Measurements from ENCODE around the gene METTL6.
"Not testable (repeated sequence)": the region's sequence is repeated elsewhere in the genome, so short reads cannot be mapped to it uniquely, and the experiment has no call there.

Gene METTL6, protein sequence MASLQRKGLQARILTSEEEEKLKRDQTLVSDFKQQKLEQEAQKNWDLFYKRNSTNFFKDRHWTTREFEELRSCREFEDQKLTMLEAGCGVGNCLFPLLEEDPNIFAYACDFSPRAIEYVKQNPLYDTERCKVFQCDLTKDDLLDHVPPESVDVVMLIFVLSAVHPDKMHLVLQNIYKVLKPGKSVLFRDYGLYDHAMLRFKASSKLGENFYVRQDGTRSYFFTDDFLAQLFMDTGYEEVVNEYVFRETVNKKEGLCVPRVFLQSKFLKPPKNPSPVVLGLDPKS

DNA sequence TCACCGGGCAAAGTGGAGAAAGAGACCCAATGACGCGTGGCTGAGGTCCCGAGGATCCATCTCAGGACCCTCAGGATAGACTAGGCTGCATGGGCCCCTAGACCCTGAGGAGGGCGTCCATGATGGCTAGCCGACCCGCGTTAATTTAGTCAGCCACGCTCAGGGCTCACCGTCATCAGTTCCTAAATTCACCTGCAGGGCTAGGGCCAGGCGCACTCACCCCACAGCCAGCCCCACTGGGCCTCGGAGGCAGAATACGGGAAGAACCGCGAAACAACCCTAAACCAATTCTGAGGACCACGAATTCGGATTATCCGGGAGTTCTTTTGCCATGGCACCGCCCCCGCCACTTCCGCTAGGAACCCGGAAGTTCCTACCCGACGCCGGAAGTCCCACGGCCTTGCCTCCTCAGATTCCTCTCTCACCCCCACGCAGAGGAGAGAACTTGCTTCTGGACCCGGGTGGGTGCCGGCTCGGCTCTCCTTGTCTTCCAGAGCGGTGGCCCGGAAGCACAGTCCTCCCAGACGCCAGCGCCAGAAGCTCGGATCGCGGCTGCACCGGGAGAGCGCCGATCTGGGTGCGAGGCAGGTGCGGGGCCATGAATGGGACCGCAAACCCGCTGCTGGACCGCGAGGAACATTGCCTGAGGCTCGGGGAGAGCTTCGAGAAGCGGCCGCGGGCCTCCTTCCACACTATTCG lies at the start of gene METTL6, which contains the start of gene EAF1:
Gene METTL6 (minus strand): TSS at position 363 of the 699 bp plus-strand sequence. CDS start 1,033 bp downstream, outside the sequence.
Gene EAF1 (plus strand): TSS at position 417 of the 699 bp plus-strand sequence. CDS start 182 bp downstream, at position 599.
- peak; percentile 72 to 75 for DNase-seq (ENCODE audit: low read depth in 2 of 2)

GRCh38 chr3:15476378-15476777 lies 49.0 kb upstream of the METTL6 start:
- DNase-seq (ENCODE audit: low read depth in 2 of 2), result no peak

DNA sequence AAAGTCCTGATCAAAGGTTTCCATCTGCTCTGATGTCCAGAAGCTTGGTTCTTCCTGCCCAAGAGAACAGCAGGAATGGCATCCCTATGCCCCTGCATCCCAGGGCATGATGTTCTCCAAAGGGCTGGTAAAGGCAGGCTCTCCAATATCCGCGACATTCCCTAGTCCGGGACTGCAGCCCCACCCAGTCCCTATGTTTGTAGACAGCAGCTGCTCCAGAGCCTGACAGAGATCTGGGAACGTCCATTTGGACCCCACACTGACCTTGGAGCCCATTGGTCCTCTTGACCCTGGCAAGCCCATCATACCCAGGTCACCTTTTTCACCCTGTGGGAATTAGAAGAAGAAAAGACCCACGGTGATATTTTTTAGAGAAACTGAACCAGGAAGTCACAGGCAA lies 47.8 kb upstream of the METTL6 start:
- no peak for DNase-seq (ENCODE audit: low read depth in 2 of 2)

DNA sequence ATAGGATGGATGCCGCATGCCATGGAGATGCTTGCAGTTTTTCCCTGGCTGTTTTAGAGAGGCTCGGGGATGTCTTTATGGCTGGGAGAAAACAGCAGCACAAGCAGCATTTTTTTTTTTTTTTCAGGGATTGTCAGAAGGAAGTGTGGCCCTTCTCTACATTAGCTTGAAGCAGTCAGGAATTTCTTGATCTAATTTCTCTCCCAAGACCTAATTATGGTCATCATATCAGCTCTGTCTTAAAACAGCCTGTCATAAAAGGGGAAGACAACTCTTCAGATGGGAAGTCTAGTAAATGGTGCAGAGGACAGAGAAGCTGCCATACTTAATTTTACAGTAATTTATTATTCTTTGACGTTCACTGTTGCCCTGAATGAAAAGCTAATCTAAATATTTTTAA lies 44.5 kb upstream of the METTL6 start:
- DNase-seq (ENCODE audit: low read depth in 2 of 2), result no peak

DNA sequence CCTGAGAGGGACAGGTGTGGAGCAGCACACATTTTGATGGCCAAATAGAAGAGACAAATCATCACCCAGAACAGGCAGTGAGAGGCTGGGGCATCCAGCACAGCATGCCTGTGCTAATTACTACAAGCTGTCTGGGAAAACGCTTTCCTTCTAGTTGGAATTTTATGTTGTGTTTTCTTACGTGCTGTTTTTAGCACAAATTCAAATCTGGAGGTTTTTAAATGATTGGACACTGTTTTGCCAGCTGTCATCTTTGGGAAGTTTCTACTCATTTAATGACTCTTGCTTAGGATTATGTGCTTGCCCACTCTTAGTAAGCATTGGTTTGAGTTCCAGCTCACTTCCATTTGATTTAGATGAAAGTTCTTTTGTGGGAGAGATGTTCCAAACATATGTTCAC lies 43.5 kb upstream of the METTL6 start:
- no peak for DNase-seq (ENCODE audit: low read depth in 2 of 2)

- no peak for DNase-seq (ENCODE audit: low read depth in 2 of 2)
Measured at GRCh38 chr3:15470261-15470660, 42.9 kb upstream of the METTL6 start.

DNA sequence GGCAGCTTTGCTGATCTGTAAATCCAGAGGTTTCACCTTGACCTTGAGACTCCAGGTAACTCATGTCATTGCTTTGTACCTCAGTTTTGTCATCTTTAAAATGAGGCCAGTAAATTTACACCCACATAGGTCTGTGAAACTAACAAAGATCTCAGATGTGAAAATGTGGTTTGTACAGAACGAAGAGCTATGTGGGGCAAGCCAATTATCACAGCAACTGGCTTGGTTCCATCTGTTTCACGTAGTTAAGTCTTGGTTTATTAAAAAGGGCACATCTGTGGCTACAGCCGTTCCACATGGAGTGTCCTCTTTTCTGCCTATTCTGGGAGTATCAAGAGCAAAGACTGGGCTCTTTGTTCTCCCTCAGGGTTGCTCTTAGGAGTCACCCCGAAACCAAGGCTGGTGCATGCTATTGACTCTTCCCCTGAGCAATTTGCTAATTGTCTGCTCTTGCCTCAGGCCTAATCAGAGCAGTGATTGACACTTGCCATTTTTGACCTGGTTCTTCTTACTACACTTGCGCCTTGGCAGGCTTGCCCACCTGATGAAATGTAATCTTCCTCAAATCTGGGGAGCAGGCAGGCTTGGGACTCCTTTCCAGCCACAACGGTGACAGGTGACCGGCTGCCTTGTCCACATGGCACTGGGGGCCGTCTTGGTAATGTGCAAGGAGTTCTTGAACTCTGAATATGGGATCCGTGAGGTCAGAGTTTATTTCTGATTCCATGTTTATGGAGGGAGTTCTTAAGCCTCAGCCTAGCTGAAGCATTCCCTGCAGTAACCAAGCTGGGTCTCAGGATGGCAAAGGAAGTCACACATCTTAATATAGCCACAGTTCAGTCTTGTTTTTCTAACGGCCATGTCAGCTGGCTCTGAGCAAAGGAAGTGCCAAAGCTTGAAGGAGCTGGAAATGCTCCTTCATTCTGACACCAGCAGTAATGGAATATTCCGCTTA lies 40.2 kb upstream of the METTL6 start:
- no peak for DNase-seq (ENCODE audit: low read depth in 2 of 2)

DNA sequence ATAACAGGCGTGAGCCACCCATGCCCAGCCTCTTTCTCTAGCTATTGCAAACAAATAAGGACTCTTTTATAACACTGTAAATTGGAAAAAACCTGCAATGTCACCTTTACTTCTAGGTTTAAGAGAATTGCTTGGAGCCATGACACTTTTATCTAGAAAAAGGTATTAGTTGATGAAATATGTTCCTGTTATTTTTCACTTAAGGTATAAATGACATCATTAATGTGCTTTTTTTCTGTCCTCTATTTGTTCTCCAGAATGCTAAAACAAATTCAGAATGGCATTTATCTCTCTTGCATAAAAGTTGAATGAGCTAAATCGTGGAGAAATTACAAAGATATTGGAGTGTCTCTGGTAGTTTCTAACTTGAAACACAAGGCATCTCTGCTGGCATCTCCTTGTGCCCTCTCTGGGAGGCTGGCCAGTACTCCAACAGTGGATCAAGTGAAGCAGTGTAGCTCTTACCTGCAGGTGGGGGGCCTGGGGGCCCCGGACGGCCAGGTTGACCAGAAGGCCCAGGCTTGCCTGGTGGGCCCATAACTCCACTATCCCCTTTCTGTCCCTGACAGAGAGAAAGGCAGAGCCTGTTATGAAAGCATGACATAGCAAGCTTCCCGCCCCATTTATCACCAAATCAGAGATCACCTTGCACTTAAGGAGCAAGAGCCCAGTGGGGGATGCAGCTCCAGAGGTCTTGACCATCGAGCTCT lies 38.7 kb upstream of the METTL6 start:
- DNase-seq (ENCODE audit: low read depth in 2 of 2), result no peak

GRCh38 chr3:15462451-15462850 lies 35.1 kb upstream of the METTL6 start:
- DNase-seq (ENCODE audit: low read depth in 2 of 2), result no peak

DNA sequence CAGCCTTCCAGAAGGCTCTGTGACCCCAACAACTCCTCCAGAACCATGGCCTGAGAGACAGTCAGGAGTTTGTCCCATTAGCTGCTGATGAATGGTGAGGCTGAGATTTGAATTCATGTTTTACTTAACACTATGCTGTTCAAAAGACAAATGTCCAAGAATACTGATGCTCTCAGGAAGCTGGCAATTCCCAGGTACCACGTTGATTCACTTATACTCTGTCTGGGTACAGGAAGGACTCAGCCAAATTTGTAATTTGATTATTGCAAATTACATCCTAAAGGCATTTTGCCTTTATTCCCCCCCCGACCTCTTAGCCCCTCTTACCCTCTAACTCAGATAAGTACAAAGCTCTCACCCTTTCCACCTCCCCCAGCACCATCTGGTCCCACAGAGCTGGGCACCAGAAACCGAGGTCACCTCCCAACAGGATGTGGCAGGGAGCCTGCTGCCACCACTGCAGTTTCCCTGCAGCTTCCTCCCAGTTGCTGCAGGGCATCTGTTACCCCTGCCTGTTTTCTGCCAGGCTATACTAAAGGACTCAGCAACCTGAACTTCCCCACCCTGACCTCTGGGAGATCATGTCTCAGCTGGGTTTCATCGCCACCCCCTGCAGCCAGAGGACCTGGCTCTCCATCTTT lies 33.7 kb upstream of the METTL6 start:
- no peak for DNase-seq (ENCODE audit: low read depth in 2 of 2)

DNA sequence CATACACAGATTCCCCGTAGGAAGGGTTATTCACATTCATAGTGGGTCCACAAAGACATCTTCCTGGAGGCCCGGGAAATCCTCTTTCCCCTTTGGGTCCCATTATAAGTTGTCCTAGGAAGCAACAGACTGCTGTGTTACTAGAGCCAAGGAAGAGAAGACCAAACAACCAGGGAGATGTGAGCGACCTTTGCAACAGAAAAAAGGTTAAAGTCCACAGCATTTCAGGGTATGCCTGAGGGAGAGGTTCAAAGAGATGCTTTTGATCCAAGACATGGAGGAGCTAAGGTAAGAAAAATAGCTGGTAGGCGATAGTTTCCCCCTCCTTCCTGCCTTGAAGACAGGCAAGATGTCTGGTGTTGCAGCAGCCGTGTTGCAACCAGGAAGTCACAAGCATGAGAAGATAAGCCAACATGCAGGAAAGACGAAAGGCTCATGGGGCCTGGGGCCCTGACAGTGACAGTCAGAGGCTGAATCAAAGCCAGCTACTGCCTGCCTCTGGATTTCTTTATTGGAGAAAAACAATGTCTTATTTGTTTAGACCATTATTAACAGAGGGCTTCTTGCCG lies 31.0 kb upstream of the METTL6 start:
- no peak for DNase-seq (ENCODE audit: low read depth in 2 of 2)

DNA sequence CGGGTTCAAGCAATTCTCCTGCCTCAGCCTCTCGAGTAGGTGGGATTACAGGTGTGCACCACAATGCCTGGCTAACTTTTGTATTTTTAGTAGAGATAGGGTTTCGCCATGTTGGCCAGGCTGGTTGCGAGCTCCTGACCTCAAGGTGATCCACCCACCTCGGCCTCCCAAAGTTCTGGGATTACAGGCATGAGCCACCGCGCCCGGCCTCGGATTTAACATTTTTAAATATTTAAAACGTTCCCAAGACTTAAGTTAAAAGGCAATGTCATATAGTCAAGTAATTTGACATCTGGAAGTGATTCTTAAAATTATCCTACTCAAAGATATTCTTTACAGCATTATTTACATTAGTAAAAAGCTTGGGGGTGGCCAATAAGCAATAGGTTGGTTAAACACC lies 29.6 kb upstream of the METTL6 start:
- not testable (repeated sequence) for DNase-seq (ENCODE audit: low read depth in 2 of 2)

GRCh38 chr3:15456321-15456720 lies 29.0 kb upstream of the METTL6 start:
- DNase-seq (ENCODE audit: low read depth in 2 of 2), result no peak

DNA sequence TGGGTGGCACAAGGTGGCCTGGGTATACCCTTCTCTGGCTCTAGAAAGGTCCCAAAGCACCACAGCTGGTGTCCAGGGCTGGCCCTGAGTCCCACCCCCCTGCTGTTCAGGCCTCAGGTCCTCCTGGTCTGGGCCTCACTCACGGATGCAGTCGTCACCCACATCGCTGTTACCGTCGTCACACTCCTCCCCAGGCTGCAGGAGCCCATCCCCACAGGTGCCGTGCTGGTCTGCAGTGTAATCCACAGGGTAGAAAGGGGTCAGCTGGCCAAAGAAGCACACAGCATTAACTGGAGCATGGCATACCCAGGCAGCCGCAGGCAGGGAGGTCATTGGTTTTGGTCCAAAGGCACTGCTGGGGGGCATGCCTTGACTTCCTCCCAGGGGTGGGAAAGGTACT lies 28.4 kb upstream of the METTL6 start:
- no peak for DNase-seq (ENCODE audit: low read depth in 2 of 2)

DNA sequence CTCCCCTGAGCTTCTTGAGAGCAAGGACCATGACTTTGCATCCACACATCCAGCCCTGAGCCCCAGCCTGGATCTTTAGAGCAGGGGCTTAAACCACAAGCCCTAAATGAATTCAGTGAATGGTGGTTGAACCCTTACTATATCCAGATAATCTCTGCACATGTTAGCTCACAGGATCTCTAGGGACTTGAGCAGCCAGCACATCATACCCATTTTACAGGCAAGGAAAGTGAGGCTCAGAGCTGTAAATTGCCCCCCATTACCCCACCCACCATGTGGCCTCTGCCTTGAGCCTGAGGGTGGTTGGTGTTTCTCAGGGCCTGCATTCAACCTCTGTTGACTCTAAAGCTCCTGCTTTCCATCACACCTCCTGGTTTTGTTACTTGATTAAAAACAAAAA lies 27.6 kb upstream of the METTL6 start:
- no peak for DNase-seq (ENCODE audit: low read depth in 2 of 2)

DNA sequence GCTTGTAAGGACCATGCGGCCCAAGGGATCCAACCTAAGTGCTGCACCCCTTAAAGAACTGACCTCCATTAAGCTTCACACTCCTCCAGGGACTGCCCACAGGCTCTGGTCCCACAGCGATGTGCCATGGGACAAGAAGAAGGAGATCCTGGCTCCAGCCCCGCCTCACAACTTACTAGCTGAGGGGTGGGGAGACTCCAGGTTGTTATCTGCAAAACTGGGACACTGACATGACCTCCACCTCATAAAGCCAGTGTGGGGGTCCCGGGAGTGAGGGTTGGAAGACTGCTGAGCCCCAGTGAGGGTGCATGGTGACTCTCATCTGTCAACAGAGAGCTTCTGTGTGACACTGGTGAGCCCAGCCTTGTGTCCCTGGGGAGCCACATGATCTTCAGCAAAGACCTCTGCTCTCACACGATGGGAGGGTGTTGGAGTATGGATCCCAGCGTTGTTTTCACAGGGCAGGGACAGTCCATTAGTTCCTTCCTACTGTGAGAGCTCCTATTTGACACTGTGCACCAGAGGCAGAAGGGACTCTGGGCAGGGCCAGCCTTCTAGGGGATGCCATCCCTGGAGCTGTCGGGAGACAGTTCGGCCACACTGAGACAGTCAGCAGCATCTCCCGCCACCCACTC lies 26.8 kb upstream of the METTL6 start:
- DNase-seq (ENCODE audit: low read depth in 2 of 2), result no peak

DNA sequence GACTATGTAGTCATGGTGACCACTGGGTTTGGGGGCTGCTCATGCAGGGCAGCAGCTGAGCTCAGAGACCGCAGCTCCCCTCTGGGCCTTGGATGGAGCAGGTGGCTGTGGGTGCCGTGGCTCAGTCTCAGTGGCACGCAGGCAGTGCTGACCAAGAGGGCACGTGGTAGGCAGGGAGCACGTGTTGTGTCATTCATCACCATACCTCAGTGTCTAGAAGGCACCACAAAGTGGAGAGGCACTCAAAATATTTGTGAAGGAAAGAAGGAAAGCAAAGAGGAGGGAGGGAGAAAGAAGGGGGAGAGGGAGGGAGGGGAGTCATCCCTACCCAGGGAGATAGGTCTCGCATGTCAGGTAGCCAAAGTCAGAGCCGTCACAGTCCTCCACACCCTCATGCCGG lies 26.2 kb upstream of the METTL6 start:
- no peak for DNase-seq (ENCODE audit: low read depth in 2 of 2)

DNA sequence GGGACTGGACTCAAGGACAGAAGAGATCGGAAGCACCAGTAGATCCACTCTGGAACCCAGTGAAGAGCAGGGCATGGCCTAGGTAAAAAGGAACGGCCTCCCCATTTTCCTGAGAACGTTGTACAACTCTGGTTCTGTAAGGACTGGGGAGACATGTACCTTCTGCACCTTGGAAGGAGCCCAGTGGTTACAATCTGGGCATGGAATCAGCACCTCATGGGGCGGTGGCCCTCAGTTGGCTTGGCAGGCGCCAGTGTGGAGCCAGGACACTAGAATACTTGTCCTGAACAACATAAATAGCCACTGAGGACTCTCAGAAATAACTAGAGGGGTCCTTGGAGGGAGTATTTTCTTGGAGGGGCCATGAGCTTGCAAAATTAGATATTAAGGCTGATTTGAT lies 25.6 kb upstream of the METTL6 start:
- DNase-seq (ENCODE audit: low read depth in 2 of 2), result no peak

GRCh38 chr3:15452156-15452555 lies 24.8 kb upstream of the METTL6 start:
- no peak for DNase-seq (ENCODE audit: low read depth in 2 of 2)

All from stimulated activated CD8-positive, alpha-beta memory T cell treated with anti-CD3 and anti-CD28 coated beads, Interleukin-15, amount 100 ng/mL, for 4 hours (primary cell).